K562 (cell line): ENCODE results near the gene PEPD. TPM values are rescaled to one million over a fixed set of nuclear protein-coding genes. Genes with fewer than 3 reads are reported as not detected.
A peak's percentile ranks its signal among the peaks of the same experiment; 100 is the strongest.

Experiments used
- CEBPG ChIP-seq, 3 experiments: fragments of 200-800 bp in 1 of 3; sonication (Bioruptor generic) in 1 of 3; sonication (generic) in 1 of 3; formaldehyde crosslinking in 1 of 3; IDR thresholded peaks in 2 of 3; conservative IDR thresholded peaks in 1 of 3; 2 replicates each; pipeline versions ENCODE4 v1.6.1 to v1.8.0; 2016 to 2022; ENCODE audit warnings: missing compliant biosample characterization in 2 of 3, missing genetic modification characterization in 2 of 3, mild to moderate bottlenecking in 1 of 3, missing genetic modification reagents in 1 of 3
- CTCFL ChIP-seq: IDR thresholded peaks from 2 replicates; pipeline ENCODE4 v1.6.1; 2011; ENCODE audit warnings: borderline replicate concordance, low read depth, mild to moderate bottlenecking, moderate library complexity, low read length; ENCODE audit not compliant: insufficient read depth, poor library complexity, severe bottlenecking
- EP400 ChIP-seq: fragments of 450-650 bp; IDR thresholded peaks from 2 replicates; pipeline ENCODE4 v1.6.1; 2017; ENCODE audit warnings: antibody characterized with exemption, mild to moderate bottlenecking, moderate library complexity
- ERF ChIP-seq: fragments of 450-650 bp; formaldehyde crosslinking; IDR thresholded peaks from 2 replicates; pipeline ENCODE4 v1.4.0; 2020; ENCODE audit warnings: mild to moderate bottlenecking, mixed read lengths
- GMEB1 ChIP-seq: fragments of 250-450 bp; sonication (Bioruptor Pico); IDR thresholded peaks from 2 replicates; pipeline ENCODE4 v1.4.0; 2020; ENCODE audit warnings: mild to moderate bottlenecking
- HCFC1 ChIP-seq: IDR thresholded peaks from 2 replicates; pipeline ENCODE4 v1.6.1; 2012; ENCODE audit warnings: low read depth, low read length, improper control_type of control experiment
- MBD2 ChIP-seq: sonication (generic); IDR thresholded peaks from 2 replicates; pipeline ENCODE4 v1.6.1; 2016; ENCODE audit warnings: low read depth, borderline replicate concordance
- MYC ChIP-seq, 2 experiments: fragments of 250-450 bp in 1 of 2; sonication (Bioruptor Pico) in 1 of 2; IDR thresholded peaks; 2 replicates each; pipeline versions ENCODE4 v1.5.1 to v1.6.1; 2012 to 2021; ENCODE audit warnings: low read depth in 2 of 2, borderline replicate concordance in 1 of 2, improper control_type of control experiment in 1 of 2, low read length in 1 of 2, mild to moderate bottlenecking in 1 of 2, moderate library complexity in 1 of 2
- NRF1 ChIP-seq, 2 experiments: fragments of 450-650 bp; IDR thresholded peaks in 1 of 2; conservative IDR thresholded peaks in 1 of 2; 2 replicates each; pipeline ENCODE4 v1.6.1; 2014; ENCODE audit warnings: mild to moderate bottlenecking in 2 of 2
- NUFIP1 ChIP-seq: fragments of 450-650 bp; IDR thresholded peaks from 2 replicates; pipeline ENCODE4 v1.6.1; 2018; ENCODE audit not compliant: partially characterized antibody
- POLR2AphosphoS2 ChIP-seq: IDR thresholded peaks from 2 replicates; pipeline ENCODE4 v1.6.1; 2012; ENCODE audit warnings: low read length, improper control_type of control experiment
- RREB1 ChIP-seq: fragments of 250-450 bp; sonication (Bioruptor Pico); IDR thresholded peaks from 2 replicates; pipeline ENCODE4 v1.4.0; 2020
- U2AF1 ChIP-seq: fragments of 200-400 bp; formaldehyde crosslinking; optimal IDR thresholded peaks from 2 replicates; pipeline ENCODE3; 2017; ENCODE audit warnings: mild to moderate bottlenecking, low read depth, low read length, moderate library complexity
- YY1 ChIP-seq, 3 experiments: IDR thresholded peaks; 2 replicates each; pipeline ENCODE4 v1.6.1; 2011; ENCODE audit warnings: low read length in 2 of 3, mild to moderate bottlenecking in 2 of 3, moderate library complexity in 2 of 3, borderline replicate concordance in 1 of 3, control low read depth in 1 of 3, low read depth in 1 of 3; ENCODE audit not compliant: insufficient read depth in 3 of 3, insufficient replicate concordance in 2 of 3, control insufficient read depth in 1 of 3, insufficient read length in 1 of 3; ENCODE audit errors: extremely low read depth in 1 of 3
- ZFX ChIP-seq: sonication (generic); formaldehyde crosslinking; IDR thresholded peaks from 2 replicates; pipeline ENCODE4 v1.8.0; 2022; ENCODE audit warnings: mild to moderate bottlenecking, missing genetic modification reagents, moderate library complexity
- polyA plus RNA-seq, 8 experiments: library from polyadenylated mRNA; depleted of rRNA in 4 of 8; stranded (reverse) in 5 of 8; unstranded in 3 of 8; fragments of >200 nt; fragmentation: Nextera tagmentation in 2 of 8; fragmentation: Illumina TruSeq in 1 of 8; extraction: Ambion mirVana in 2 of 8; extraction: Trizol in 1 of 8; gene quantifications; 2 replicates each; pipeline versions ENCODE4 v1.2.1 to v1.2.3, GENCODE V29; 2011 to 2014; ENCODE audit warnings: inconsistent platforms in 1 of 8, missing spikeins in 1 of 8
- total RNA-seq, 7 experiments: library from RNA; depleted of rRNA in 6 of 7; stranded (reverse); fragments of >200 nt in 6 of 7; fragmentation: Illumina TruSeq in 2 of 7; extraction: Trizol in 2 of 7; gene quantifications; 2 replicates each; pipeline versions ENCODE4 v1.2.1 to v1.2.3, GENCODE V29; 2011 to 2021; ENCODE audit warnings: low replicate concordance in 1 of 7

PEPD gene
- total and polyA plus RNA-seq, 9 of the 15 experiments (the other 6 are each of a cell fraction or from before 2014, with no cell fraction given) = 1.3 to 19.2 (median 16.0) TPM

- peak; percentile 79 for TF ChIP-seq CTCFL
- peak; percentile 67 to 71; a peak in 2 of 4 replicates for TF ChIP-seq NRF1 (conservative IDR thresholded peaks at IDR 0.05 in 1 of 2, IDR thresholded peaks at IDR 0.05 in 1 of 2)
- TF ChIP-seq MBD2 = peak; percentile 59; the same call in 1 of the 2 replicates
- peak; percentile 92 for TF ChIP-seq RREB1 (CRISPR knock-in tag)
- peak; percentile 64 for TF ChIP-seq ZFX (CRISPR knock-in tag)
- TF ChIP-seq POLR2AphosphoS2 = peak; percentile 73; the same call in 1 of the 2 replicates
- TF ChIP-seq HCFC1 = peak; percentile 34
- peak; percentile 8 to 76 (median 59) for TF ChIP-seq YY1 (IDR thresholded peaks at IDR 0.05; ENCODE audit: borderline replicate concordance in 1 of 3, control insufficient read depth in 1 of 3, extremely low read depth in 1 of 3, insufficient read depth in 3 of 3, insufficient read length in 1 of 3, insufficient replicate concordance in 2 of 3, low read depth in 1 of 3, low read length in 2 of 3)
- TF ChIP-seq MYC (IDR thresholded peaks at IDR 0.05; ENCODE audit: low read depth, low read length) = peak; percentile 99
- no peak for TF ChIP-seq MYC (CRISPR knock-in tag; IDR thresholded peaks at IDR 0.05; ENCODE audit: borderline replicate concordance, low read depth)
- 0 out of 2 replicates have a peak, but pooled peaks have one; percentile 68 for TF ChIP-seq ERF
- peak; percentile 42 for TF ChIP-seq U2AF1
- TF ChIP-seq GMEB1 = peak; percentile 58
- peak; percentile 46 for TF ChIP-seq EP400
- TF ChIP-seq CEBPG (CRISPR knock-in tag; IDR thresholded peaks at IDR 0.05) = peak; percentile 90
- TF ChIP-seq CEBPG (tag; conservative IDR thresholded peaks at IDR 0.05 in 1 of 2, IDR thresholded peaks at IDR 0.05 in 1 of 2) = no peak
- no peak for TF ChIP-seq NUFIP1
These were observed 147.9 kb downstream of the PEPD start, which contains the start of gene CEBPG (continued) for GRCh38 chr19:33373453-33374235.
